ENCODE measurements around the gene HPSE. TPM values are rescaled to one million over a fixed set of nuclear protein-coding genes. Genes with fewer than 3 reads are reported as not detected.

The HPSE gene
- total RNA-seq, 2 donors from 2014 or later = 0.82 to 1.5 TPM

GRCh38 chr4:83340692-83341343, 6.2 kb upstream of the HPSE start:
- intact Hi-C loops (cut with DNase I) = no loop called here
- H3K27me3 ChIP-seq (replicated peaks; ENCODE audit: insufficient read depth) = no peaks in the 10 kb centered on the region
- 45% methylated on average over 2 of the region's 2 CpGs for WGBS
- H3K4me3 ChIP-seq = no peak overlapping the region
- no peak for DNase-seq (ENCODE audit: low spot score)
- TF ChIP-seq POLR2A (IDR thresholded peaks at IDR 0.05) = no peak
- TF ChIP-seq CTCF (IDR thresholded peaks at IDR 0.05) = no peak
- no peak for TF ChIP-seq POLR2AphosphoS5 (IDR thresholded peaks at IDR 0.05)
- no peaks in the 10 kb centered on the region for H3K9me3 ChIP-seq
- H3K36me3 ChIP-seq = no peaks in the 10 kb centered on the region
- H3K27ac ChIP-seq = no peak overlapping the region
- no peaks in the 10 kb centered on the region for H3K4me1 ChIP-seq (replicated peaks)

- H3K4me3 ChIP-seq = no peak overlapping the region
- no peaks in the 10 kb centered on the region for H3K36me3 ChIP-seq
- DNase-seq (ENCODE audit: low spot score) = no peak
- H3K4me1 ChIP-seq (replicated peaks) = no peaks in the 10 kb centered on the region
- no peak overlapping the region for H3K27ac ChIP-seq
- WGBS = 85% methylated on average over 6 of the region's 6 CpGs
- intact Hi-C loops (cut with DNase I) = no loop called here
- TF ChIP-seq POLR2AphosphoS5 (IDR thresholded peaks at IDR 0.05) (no peak), POLR2A (IDR thresholded peaks at IDR 0.05) (no peak), CTCF (IDR thresholded peaks at IDR 0.05) (no peak)
- no peaks in the 10 kb centered on the region for H3K9me3 ChIP-seq
- H3K27me3 ChIP-seq (replicated peaks; ENCODE audit: insufficient read depth) = no peaks in the 10 kb centered on the region
Measured at GRCh38 chr4:83339573-83339972, 4.9 kb upstream of the HPSE start.

- 29% methylated on average over 6 of the region's 6 CpGs for WGBS
- no peak for DNase-seq (ENCODE audit: low spot score)
- H3K27ac ChIP-seq = no peak overlapping the region
- intact Hi-C loops (cut with DNase I) = no loop called here
- H3K27me3 ChIP-seq (replicated peaks; ENCODE audit: insufficient read depth) = no peaks in the 10 kb centered on the region
- no peak overlapping the region for H3K4me3 ChIP-seq
- TF ChIP-seq POLR2AphosphoS5 (IDR thresholded peaks at IDR 0.05) (no peak), POLR2A (IDR thresholded peaks at IDR 0.05) (no peak), CTCF (IDR thresholded peaks at IDR 0.05) (no peak)
- no peaks in the 10 kb centered on the region for H3K4me1 ChIP-seq (replicated peaks)
- H3K9me3 ChIP-seq = no peaks in the 10 kb centered on the region
- no peaks in the 10 kb centered on the region for H3K36me3 ChIP-seq
Measured at GRCh38 chr4:83335701-83336100, 1.1 kb upstream of the HPSE start.

GRCh38 chr4:83331956-83332355, 2.7 kb downstream of the HPSE start:
- H3K4me3 ChIP-seq = no peak overlapping the region
- no peaks in the 10 kb centered on the region for H3K27me3 ChIP-seq (replicated peaks; ENCODE audit: insufficient read depth)
- H3K27ac ChIP-seq = no peak overlapping the region
- intact Hi-C loops (cut with DNase I) = no loop called here
- 76% methylated on average over 3 of the region's 3 CpGs for WGBS
- no peak for DNase-seq (ENCODE audit: low spot score)
- no peaks in the 10 kb centered on the region for H3K4me1 ChIP-seq (replicated peaks)
- no peaks in the 10 kb centered on the region for H3K36me3 ChIP-seq
- H3K9me3 ChIP-seq = no peaks in the 10 kb centered on the region
- no peak for TF ChIP-seq CTCF (IDR thresholded peaks at IDR 0.05)
- TF ChIP-seq POLR2AphosphoS5 (IDR thresholded peaks at IDR 0.05) = no peak
- no peak for TF ChIP-seq POLR2A (IDR thresholded peaks at IDR 0.05)

- 26% methylated on average over 5 of the region's 5 CpGs for WGBS
- Histone ChIP-seq H3K27me3 (replicated peaks; ENCODE audit: insufficient read depth) (no peaks in the 10 kb centered on the region), H3K4me1 (replicated peaks) (no peaks in the 10 kb centered on the region), H3K9me3 (no peaks in the 10 kb centered on the region), H3K36me3 (no peaks in the 10 kb centered on the region), H3K4me3 (no peak overlapping the region), H3K27ac (no peak overlapping the region)
- no peak for DNase-seq (ENCODE audit: low spot score)
- TF ChIP-seq POLR2AphosphoS5 (IDR thresholded peaks at IDR 0.05) (no peak), CTCF (IDR thresholded peaks at IDR 0.05) (no peak), POLR2A (IDR thresholded peaks at IDR 0.05) (no peak)
- intact Hi-C loops (cut with DNase I) = no loop called here
Measured at GRCh38 chr4:83329521-83330110, 5.0 kb downstream of the HPSE start.
